Suprapubic skin (tissue), 4 donors: Measurements from ENCODE around the gene AIM2. TPM values are rescaled to one million over a fixed set of nuclear protein-coding genes. Genes with fewer than 3 reads are reported as not detected.

Source experiments
- DNase-seq, 2 donors: peaks; one replicate each; pipeline ENCODE4 v3.0.0-alpha.2; 2019; ENCODE audit warnings: low spot score in 2 of 2
- H3K27ac ChIP-seq: fragments of 200-600 bp; sonication (generic); one replicate; pipeline ENCODE4 v1.5.1; 2019
- H3K27me3 ChIP-seq: fragments of 200-600 bp; sonication (generic); one replicate; pipeline ENCODE4 v1.5.1; 2019
- H3K36me3 ChIP-seq: fragments of 200-600 bp; sonication (generic); one replicate; pipeline ENCODE4 v1.5.1; 2019
- H3K4me1 ChIP-seq: fragments of 200-600 bp; sonication (generic); one replicate; pipeline ENCODE4 v1.5.1; 2019
- H3K4me3 ChIP-seq: fragments of 200-600 bp; sonication (generic); one replicate; pipeline ENCODE4 v1.5.1; 2019; ENCODE audit warnings: mild to moderate bottlenecking
- H3K9me3 ChIP-seq: fragments of 200-600 bp; sonication (generic); one replicate; pipeline ENCODE4 v1.5.1; 2019
- EP300 ChIP-seq: sonication (generic); formaldehyde crosslinking; IDR thresholded peaks from one replicate; pipeline ENCODE4 v1.6.1; 2017; ENCODE audit warnings: antibody characterized with exemption
- POLR2A ChIP-seq, 2 donors: fragments of 450-650 bp; IDR thresholded peaks; one replicate each; pipeline ENCODE4 v1.6.1; 2017; ENCODE audit warnings: antibody characterized with exemption in 2 of 2, mild to moderate bottlenecking in 2 of 2, moderate library complexity in 2 of 2
- POLR2AphosphoS5 ChIP-seq, 3 donors: sonication (generic); formaldehyde crosslinking; IDR thresholded peaks; one replicate each; pipeline ENCODE4 v1.6.1; 2017; ENCODE audit warnings: antibody characterized with exemption in 3 of 3
- WGBS: methylation state at CpG from one replicate; pipeline ENCODE4 v1.1.5; 2018; 5-methylcytosine and 5-hydroxymethylcytosine counted together
- total RNA-seq, 4 donors: library from RNA; depleted of rRNA; stranded (reverse); fragments of >200 nt; gene quantifications; one replicate each; pipeline ENCODE4 v1.1.0, GENCODE V29; 2016
- TF ChIP-seq, protein P1 (sequence below), 2 donors: fragments of 200-600 bp in 1 of 2; fragments of 450-650 bp in 1 of 2; sonication (generic) in 1 of 2; IDR thresholded peaks; one replicate each; pipeline ENCODE4 v1.5.1; 2016 to 2019; ENCODE audit warnings: antibody characterized with exemption in 2 of 2, mild to moderate bottlenecking in 1 of 2, moderate library complexity in 1 of 2

Gene AIM2
- total RNA-seq, 4 donors from 2014 or later = not detected

DNA sequence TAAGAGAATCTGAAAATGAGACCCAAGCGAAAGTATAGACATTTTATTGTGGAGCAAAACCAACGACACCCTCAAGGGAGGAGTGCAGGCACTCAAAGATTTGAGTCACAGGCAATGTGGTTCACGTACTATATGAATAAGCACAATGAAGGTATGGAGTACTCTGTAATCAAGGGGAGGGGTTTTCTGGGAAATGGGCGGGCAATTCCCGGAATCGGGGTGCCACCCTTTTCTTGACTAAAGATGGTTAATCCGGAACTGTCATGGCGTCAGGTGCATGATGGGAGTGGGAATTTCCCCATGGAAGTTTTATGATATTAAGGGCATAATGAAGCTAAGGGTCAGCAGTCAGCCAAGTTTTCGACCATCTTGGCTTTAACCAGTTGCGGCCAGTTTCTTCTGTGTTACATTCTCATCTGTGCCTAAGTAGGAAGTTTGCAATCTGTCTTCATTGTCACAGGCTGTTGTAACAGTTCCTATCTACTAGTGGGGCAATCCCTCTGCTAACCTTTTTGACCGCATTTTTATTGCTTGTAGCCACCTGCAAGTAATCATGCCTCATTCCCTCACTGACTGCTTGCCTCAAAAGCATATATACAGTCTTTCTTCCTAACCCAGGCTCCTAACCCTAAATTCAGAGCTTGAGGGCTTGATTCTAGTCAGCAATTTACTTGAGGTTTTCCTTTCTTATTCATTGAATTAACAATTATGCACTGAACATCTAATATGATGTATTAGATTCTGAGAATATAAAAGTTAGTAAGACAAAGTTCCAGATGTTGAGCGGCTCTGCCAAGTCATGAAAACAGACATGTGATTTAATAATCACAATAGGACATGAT is 775 bp upstream of the AIM2 start:
- Histone ChIP-seq H3K9me3 (no peaks in the 10 kb centered on the region), H3K27ac (no peak overlapping the region), H3K4me1 (no peaks in the 10 kb centered on the region), H3K27me3 (no peaks in the 10 kb centered on the region), H3K4me3 (no peak overlapping the region), H3K36me3 (no peaks in the 10 kb centered on the region)
- DNase-seq = no peak
- TF ChIP-seq, protein P1, sequence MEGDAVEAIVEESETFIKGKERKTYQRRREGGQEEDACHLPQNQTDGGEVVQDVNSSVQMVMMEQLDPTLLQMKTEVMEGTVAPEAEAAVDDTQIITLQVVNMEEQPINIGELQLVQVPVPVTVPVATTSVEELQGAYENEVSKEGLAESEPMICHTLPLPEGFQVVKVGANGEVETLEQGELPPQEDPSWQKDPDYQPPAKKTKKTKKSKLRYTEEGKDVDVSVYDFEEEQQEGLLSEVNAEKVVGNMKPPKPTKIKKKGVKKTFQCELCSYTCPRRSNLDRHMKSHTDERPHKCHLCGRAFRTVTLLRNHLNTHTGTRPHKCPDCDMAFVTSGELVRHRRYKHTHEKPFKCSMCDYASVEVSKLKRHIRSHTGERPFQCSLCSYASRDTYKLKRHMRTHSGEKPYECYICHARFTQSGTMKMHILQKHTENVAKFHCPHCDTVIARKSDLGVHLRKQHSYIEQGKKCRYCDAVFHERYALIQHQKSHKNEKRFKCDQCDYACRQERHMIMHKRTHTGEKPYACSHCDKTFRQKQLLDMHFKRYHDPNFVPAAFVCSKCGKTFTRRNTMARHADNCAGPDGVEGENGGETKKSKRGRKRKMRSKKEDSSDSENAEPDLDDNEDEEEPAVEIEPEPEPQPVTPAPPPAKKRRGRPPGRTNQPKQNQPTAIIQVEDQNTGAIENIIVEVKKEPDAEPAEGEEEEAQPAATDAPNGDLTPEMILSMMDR (IDR thresholded peaks at IDR 0.05) = no peak
- TF ChIP-seq EP300 (no peak), POLR2A (IDR thresholded peaks at IDR 0.05) (no peak), POLR2AphosphoS5 (IDR thresholded peaks at IDR 0.05) (no peak)
- WGBS = 75% methylated on average over 12 of the region's 12 CpGs

DNA sequence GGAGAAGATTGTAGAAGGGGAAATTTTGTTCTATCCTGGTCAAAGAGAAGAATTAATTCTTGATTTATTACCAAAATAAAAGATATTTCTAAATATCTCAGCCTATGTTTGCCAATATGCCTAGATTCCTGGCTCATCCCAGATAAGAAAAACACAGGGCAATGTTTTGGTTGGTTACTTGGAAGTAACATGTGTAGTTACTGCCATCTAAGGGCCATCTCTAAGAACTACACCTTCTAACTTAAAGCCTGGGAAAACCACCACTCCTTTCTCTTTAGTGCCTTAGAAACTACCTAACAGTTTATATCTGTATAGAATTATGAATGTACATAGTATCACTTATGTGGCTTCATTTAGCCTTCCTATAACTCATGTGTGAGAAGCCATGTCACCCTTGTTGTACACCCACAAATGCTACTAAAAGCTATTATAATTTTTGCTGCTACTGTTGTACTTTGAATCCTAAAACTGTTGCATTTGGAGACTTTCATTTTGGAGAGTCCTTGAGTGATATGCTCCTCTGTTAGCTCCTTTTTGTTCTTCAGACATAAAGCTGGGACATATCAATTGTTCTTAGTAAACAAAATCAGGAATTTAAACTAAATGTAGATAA is 4.5 kb downstream of the AIM2 start:
- Histone ChIP-seq H3K9me3 (no peaks in the 10 kb centered on the region), H3K4me3 (no peak overlapping the region), H3K36me3 (no peaks in the 10 kb centered on the region), H3K4me1 (no peaks in the 10 kb centered on the region), H3K27ac (no peak overlapping the region), H3K27me3 (no peaks in the 10 kb centered on the region)
- TF ChIP-seq, protein P1 (IDR thresholded peaks at IDR 0.05) = peak; percentile 67 to 75
- TF ChIP-seq POLR2A (IDR thresholded peaks at IDR 0.05) = no peak
- no peak for DNase-seq

DNA sequence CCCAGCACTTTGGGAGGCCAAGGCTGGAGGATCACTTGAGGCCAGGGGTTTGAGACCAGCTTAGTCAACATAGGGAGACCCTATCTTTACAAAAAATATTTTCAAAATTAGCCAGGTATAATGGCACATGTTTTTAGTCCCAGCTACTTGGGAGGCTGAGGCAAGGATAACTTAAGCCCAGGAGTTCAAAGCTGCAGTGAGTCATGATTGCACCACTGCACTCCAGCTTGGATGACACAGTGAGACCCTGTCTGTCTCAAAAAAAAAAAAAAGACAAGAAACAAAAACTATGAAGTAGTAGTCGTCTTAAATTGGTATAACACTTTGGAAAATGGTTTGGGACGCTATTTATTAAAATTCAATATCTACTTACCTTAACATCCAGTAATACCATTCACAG is 7.7 kb downstream of the AIM2 start:
- no peaks in the 10 kb centered on the region for H3K9me3 ChIP-seq
- WGBS = 90% methylated on average over 2 of the region's 2 CpGs
- no peak overlapping the region for H3K4me3 ChIP-seq
- no peaks in the 10 kb centered on the region for H3K36me3 ChIP-seq
- no peaks in the 10 kb centered on the region for H3K27me3 ChIP-seq
- no peak overlapping the region for H3K27ac ChIP-seq
- no peak for TF ChIP-seq POLR2A (IDR thresholded peaks at IDR 0.05)
- no peak for TF ChIP-seq EP300
- TF ChIP-seq POLR2AphosphoS5 (IDR thresholded peaks at IDR 0.05) = no peak
- TF ChIP-seq, protein P1 (IDR thresholded peaks at IDR 0.05) = no peak
- DNase-seq = no peak
- H3K4me1 ChIP-seq = no peaks in the 10 kb centered on the region

DNA sequence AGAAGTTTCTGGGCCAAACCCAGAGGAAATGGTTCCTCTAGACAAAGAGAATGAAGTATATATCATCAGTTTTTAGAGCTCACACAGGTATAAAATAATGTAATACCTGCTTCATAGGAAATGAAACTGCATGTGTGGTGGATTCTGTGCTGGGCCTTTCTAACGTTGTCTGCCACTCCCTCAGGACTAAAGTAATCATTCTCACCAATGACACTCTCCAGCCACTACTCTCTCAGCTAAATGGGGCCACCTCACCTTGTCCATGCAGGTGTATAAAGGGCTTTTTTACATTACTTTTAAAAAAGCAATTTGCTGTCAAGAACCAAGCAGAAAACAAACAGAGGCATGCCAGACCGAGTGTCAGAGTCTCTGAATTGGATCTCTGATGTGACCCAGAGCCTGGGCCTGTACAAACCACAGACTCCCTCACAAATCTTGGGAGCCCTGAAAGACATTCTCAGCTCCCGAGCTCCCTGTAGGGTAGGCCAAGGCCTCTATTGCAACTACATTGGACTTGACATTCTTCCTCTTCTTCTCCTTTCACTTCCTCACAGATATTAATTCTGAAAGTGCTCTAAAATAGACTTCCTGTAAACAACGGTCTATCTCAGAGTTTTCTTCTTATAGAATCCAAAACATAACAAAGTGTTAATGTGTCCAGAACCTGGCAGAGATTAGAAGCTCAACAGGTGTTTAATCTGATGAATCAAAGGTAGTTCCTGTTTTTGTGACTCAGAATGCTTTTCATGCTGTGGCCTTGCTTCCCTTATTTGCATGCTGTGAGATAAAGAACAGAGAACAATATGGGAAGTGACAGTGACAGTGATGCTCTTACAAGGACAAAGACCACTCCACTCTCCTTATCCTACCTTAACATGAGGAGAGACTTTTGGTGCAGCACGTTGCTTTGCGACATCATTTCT is 8.6 kb downstream of the AIM2 start:
- DNase-seq = no peak
- Histone ChIP-seq H3K9me3 (no peaks in the 10 kb centered on the region), H3K4me3 (no peak overlapping the region), H3K36me3 (no peaks in the 10 kb centered on the region), H3K4me1 (no peaks in the 10 kb centered on the region), H3K27me3 (no peaks in the 10 kb centered on the region), H3K27ac (no peak overlapping the region)
- WGBS = 53% methylated on average over 6 of the region's 6 CpGs
- TF ChIP-seq, protein P1 (IDR thresholded peaks at IDR 0.05) = no peak
- TF ChIP-seq POLR2A (IDR thresholded peaks at IDR 0.05) = no peak
- no peak for TF ChIP-seq POLR2AphosphoS5 (IDR thresholded peaks at IDR 0.05)
- TF ChIP-seq EP300 = no peak

DNA sequence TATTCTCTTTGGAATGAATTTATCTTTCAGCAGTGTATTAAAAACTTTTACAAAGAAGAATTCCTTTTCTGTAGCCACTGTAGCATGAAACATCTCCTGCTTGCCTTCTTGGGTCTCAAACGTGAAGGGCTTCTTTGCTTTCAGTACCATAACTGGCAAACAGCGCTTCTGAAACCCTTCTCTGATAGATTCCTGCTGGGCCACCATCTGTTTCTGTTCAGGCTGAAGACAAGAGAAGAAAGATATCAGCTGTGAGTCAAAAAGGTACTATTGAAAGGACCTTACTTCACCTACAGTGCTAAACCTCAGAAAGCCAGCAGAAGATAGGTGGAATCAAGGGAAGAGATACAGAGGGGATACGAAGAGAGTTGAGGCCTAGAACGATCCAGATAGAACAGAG is 10.5 kb downstream of the AIM2 start:
- TF ChIP-seq POLR2AphosphoS5 (IDR thresholded peaks at IDR 0.05) = no peak
- TF ChIP-seq, protein P1 (IDR thresholded peaks at IDR 0.05) = no peak
- no peaks in the 10 kb centered on the region for H3K9me3 ChIP-seq
- no peaks in the 10 kb centered on the region for H3K4me1 ChIP-seq
- WGBS = 88% methylated on average over 4 of the region's 4 CpGs
- H3K27ac ChIP-seq = no peak overlapping the region
- H3K27me3 ChIP-seq = no peaks in the 10 kb centered on the region
- no peaks in the 10 kb centered on the region for H3K36me3 ChIP-seq
- H3K4me3 ChIP-seq = no peak overlapping the region
- no peak for DNase-seq
